Activated CD8-positive, alpha-beta memory T cell treated with anti-CD3 and anti-CD28 coated beads, Interleukin-2, amount 10 ng/mL, durations not matched to agents 7 days and 5 days (primary cell): ENCODE data around the gene APOBEC3A. TPM values are rescaled to one million over a fixed set of nuclear protein-coding genes. Genes with fewer than 3 reads are reported as not detected.
A peak's percentile ranks its signal among the peaks of the same experiment; 100 is the strongest.

ENCODE experiments used
- ATAC-seq: fragments of 150-1000 bp; cut with Tn5 transposase; one replicate; pipeline ENCODE4 v1.10.0; 2021; ENCODE audit warnings: moderate library complexity
- CTCF ChIA-PET: fragments of 350-600 bp; sonication (Branson Sonifier 250); formaldehyde crosslinking; loops from one replicate; lab custom pipeline; 2021; ENCODE audit warnings: antibody characterized with exemption; lab: Charles Lee
- DNase-seq: peaks from one replicate; pipeline ENCODE4 v3.0.0-alpha.2; 2020
- H3K27ac Mint-ChIP-seq: one replicate; pipeline ENCODE4 v1.8.0; 2021; ENCODE audit warnings: mild to moderate bottlenecking, mixed read lengths
- H3K27me3 Mint-ChIP-seq: one replicate; pipeline ENCODE4 v1.8.0; 2021; ENCODE audit warnings: mixed read lengths
- H3K36me3 Mint-ChIP-seq: one replicate; pipeline ENCODE4 v1.8.0; 2021; ENCODE audit warnings: mild to moderate bottlenecking, mixed read lengths
- H3K4me1 Mint-ChIP-seq: one replicate; pipeline ENCODE4 v1.8.0; 2021; ENCODE audit warnings: mixed read lengths
- H3K4me3 Mint-ChIP-seq: one replicate; pipeline ENCODE4 v1.8.0; 2021; ENCODE audit warnings: mild to moderate bottlenecking, moderate library complexity, mixed read lengths
- H3K9me3 Mint-ChIP-seq: one replicate; pipeline ENCODE4 v1.8.0; 2022; ENCODE audit warnings: low read depth, mixed read lengths
- total RNA-seq, 2 experiments: library from RNA; stranded (reverse); gene quantifications; one replicate each; pipeline ENCODE4 v1.2.3, GENCODE V29; 2021

Gene APOBEC3A
- not detected for total RNA-seq

DNA sequence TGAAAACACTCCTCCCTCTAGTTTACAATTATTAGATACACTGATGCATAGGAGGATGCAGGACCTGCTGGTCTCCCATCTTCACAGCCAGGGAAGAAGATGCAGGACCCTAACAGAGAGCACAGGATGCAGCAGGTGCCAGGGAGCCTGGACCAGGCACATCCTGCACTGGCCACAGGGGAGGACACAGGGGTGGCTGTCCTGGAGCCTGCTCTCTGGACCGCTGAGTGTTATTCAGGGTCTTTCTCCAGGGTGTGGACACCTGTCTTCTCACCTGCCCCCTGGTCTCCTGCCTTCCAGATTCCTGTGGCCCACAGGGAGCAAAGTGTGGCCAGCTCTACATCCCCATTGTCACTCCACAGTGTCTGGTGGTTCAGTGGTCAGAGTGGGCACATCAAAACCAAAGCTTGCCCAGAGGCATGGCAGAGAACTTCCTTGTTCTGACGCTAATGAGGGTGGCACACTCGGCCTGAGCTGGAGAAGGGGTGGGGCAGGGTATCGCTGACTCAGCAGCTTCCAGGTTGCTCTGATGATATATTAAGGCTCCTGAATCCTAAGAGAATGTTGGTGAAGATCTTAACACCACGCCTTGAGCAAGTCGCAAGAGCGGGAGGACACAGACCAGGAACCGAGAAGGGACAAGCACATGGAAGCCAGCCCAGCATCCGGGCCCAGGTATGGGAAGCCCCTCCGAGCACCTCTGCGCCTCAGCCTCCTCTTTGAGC, at the start of gene APOBEC3A:
APOBEC3A (plus strand) TSS at position 564 of the 725 bp plus-strand sequence; CDS start at position 647, 83 bp downstream.
- CTCF ChIA-PET = interaction anchor here (0.8 kb wide), 1 partner anchor 16 kb away, joined by 3 read pairs; no protein-coding TSS in a partner anchor
- Mint-ChIP-seq H3K36me3 (no peaks in the 10 kb centered on the region), H3K27me3 (peaks cover 6% of the 10 kb centered on the region), H3K9me3 (no peaks in the 10 kb centered on the region), H3K27ac (peak within 1 kb of the TSS; percentile 61), H3K4me3 (no peak within 1 kb of the TSS), H3K4me1 (peaks cover 58% of the 10 kb centered on the region)
- DNase-seq (no peak), ATAC-seq (no peak)

DNA sequence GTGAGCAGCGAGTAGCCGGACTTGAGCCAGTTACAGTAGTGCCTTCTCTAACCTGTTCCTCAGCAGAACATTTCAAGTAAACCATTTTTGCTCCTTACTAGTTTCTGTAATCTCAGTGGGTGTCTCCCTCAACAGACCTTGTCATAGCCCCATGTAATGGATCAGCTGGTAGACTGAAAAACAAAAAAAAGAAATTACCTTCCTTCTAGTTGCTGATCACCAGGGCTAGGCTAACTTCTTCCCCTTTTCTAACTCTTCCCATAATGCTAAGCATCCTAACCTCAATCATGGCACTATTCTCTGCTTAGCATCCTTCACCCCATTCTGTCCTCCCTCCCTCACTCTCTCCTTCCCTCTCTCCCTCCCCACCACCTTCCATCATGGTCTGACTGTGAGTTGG, 49.6 kb upstream of the APOBEC3A start:
- CTCF ChIA-PET = no interaction called here
- peaks cover 8% of the 10 kb centered on the region for H3K9me3 Mint-ChIP-seq
- H3K4me3 Mint-ChIP-seq = no peak overlapping the region
- no peaks in the 10 kb centered on the region for H3K4me1 Mint-ChIP-seq
- peaks cover 52% of the 10 kb centered on the region for H3K27me3 Mint-ChIP-seq
- DNase-seq (no peak), ATAC-seq (no peak)
- H3K27ac Mint-ChIP-seq = no peak overlapping the region
- peaks cover 9% of the 10 kb centered on the region for H3K36me3 Mint-ChIP-seq

DNA sequence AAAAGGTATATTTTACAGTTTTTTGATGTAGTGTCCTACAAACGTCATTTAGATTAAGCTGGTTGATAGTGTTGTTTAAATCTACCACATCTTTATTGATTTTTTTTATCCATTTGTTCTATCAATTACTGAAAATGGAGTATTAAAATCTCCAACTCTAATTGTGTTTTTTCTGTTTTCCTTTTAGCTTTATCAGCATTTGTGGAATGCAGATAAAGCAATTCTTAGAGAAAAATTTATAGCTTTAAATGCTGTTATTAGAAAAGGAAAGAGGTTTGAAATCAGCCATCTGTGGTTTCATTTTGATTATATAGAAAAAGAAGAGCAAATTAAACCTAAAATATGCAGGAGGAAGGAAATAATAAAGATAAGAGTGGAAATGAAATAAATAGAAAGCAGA, 46.0 kb upstream of the APOBEC3A start:
- DNase-seq = no peak
- Mint-ChIP-seq H3K4me3 (no peak overlapping the region), H3K4me1 (no peaks in the 10 kb centered on the region), H3K27me3 (peaks cover 65% of the 10 kb centered on the region), H3K36me3 (no peaks in the 10 kb centered on the region), H3K27ac (no peak overlapping the region), H3K9me3 (no peaks in the 10 kb centered on the region)
- CTCF ChIA-PET = interaction anchor here (1.3 kb wide), 1 partner anchor 16 kb away, joined by 5 read pairs; no protein-coding TSS in a partner anchor
- ATAC-seq = no peak

DNA sequence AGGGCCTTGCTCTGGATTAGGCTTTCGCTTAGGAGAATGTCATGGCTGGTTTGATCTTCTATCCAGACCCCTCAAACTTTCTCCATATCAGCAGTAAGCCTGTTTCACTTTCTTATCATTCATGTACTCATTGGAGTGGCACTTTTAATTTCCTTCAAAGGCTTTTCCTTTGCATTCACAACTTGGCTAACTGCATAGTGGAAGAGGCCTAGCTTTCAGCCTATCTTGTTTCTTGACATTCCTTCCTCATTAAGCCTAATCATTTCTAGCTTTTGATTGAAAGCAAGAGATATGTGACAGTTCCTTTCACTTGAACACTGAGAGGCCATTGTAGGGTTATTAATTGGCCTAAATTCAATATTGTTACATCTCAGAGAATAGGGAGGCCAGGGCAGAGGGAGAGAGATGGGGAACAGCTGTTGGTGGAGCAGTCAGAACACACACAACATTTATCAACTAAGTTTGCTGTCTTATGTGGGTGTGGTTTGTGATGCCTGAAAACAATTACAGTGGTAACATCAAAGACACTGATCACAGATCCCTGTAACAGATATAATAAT, 37.7 kb upstream of the APOBEC3A start:
- Mint-ChIP-seq H3K27me3 (peaks cover 53% of the 10 kb centered on the region), H3K4me3 (no peak overlapping the region), H3K36me3 (no peaks in the 10 kb centered on the region), H3K4me1 (no peaks in the 10 kb centered on the region), H3K27ac (no peak overlapping the region), H3K9me3 (no peaks in the 10 kb centered on the region)
- DNase-seq = no peak
- ATAC-seq = no peak
- CTCF ChIA-PET = interaction anchor here (1.7 kb wide), 1 partner anchor 49 kb away, joined by 4 read pairs; no protein-coding TSS in a partner anchor

DNA sequence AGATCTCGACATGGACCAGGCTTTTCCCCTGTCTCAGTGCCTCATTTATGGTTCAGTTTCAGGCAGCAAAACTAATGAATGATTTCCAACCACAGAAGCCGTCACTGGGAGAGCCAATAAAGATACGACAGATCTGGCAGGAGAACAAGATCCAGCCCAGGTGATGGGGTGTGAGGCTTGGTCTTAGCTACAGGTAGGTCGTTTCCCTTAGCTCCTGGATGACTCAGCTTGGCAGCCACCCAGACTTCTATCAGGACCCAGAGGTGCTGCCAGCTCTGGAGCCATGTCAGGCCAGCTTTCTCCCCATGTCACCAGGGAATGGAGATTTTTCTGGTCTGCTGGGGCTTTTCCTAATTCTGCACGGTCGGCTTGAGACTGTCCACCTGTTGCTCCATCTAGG, 36.3 kb upstream of the APOBEC3A start:
- Mint-ChIP-seq H3K27me3 (peaks cover 57% of the 10 kb centered on the region), H3K27ac (no peak overlapping the region), H3K4me1 (no peaks in the 10 kb centered on the region), H3K9me3 (no peaks in the 10 kb centered on the region), H3K36me3 (no peaks in the 10 kb centered on the region), H3K4me3 (no peak overlapping the region)
- CTCF ChIA-PET = interaction anchor here (1.1 to 1.7 kb wide), 2 partner anchors 64 to 428 kb away, joined by 3 read pairs; no protein-coding TSS in a partner anchor
- DNase-seq = no peak
- no peak for ATAC-seq

DNA sequence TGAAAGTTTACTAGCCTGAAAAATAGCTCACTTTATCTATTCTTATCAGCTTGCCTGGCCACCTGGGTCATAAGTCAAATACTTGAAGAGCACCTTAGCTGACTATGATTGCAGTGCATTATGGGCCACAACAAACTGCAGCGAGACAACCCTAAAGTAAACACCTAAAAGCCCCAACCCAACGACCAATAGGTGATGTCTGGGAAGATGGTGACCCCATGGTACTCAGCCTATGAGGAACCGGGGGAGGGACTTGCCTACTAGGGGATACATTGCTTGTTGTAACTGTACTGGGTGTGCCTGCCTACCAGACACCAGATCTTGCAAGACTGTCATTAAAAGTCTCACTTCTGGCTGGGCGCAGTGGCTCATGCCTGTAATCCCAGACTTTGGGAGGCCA, 35.6 kb upstream of the APOBEC3A start:
- ATAC-seq (no peak), DNase-seq (no peak)
- CTCF ChIA-PET = interaction anchor here (1.1 to 1.7 kb wide), 2 partner anchors 63 to 427 kb away, joined by 3 read pairs; no protein-coding TSS in a partner anchor
- Mint-ChIP-seq H3K27me3 (peaks cover 55% of the 10 kb centered on the region), H3K4me1 (no peaks in the 10 kb centered on the region), H3K9me3 (no peaks in the 10 kb centered on the region), H3K27ac (no peak overlapping the region), H3K36me3 (no peaks in the 10 kb centered on the region), H3K4me3 (no peak overlapping the region)

DNA sequence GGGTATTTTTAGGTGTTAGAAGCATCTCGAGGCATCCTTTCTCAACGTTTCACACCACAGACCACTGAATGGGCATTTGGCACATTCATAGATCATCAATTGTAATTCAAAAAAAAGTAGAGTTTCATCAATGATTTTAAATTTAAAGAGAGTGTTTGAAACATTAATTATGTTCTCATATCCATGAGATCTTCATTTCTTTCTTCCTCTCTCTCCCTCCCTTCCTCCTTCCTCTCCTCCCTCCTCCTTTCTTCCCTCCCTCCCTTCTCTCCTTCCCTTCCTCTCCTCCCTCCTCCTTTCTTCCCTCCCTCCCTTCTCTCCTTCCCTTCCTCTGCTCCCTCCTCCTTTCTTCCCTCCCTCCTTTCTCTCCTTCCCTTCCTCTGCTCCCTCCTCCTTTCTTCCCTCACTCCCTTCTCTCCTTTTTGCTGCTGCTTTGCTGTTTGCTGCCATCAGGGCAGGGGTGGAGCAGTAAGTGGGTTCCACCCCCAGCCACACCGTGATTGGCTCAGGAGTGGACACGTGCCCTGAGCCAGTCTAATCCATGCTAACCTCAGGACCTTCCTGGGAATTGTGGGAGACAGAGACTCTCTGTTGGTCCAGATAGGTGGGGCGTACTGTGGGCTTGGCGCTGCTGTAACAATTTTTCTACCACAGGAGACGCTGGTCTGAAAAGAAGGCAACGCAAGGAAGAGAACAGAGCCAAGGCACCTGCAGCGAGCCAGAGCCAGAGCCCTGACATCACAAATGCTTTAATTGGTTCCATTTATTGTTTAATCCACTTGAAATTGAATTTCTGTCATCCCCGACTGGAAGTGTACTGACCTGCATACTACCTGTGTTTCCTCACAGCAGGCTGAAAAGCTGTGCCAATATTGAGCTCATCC, 33.7 kb upstream of the APOBEC3A start:
- Mint-ChIP-seq H3K4me3 (no peak overlapping the region), H3K27ac (no peak overlapping the region), H3K27me3 (peaks cover 52% of the 10 kb centered on the region), H3K4me1 (peaks cover 5% of the 10 kb centered on the region), H3K9me3 (no peaks in the 10 kb centered on the region), H3K36me3 (no peaks in the 10 kb centered on the region)
- DNase-seq (no peak), ATAC-seq (no peak)
- CTCF ChIA-PET = interaction anchor here (0.9 kb wide), 1 partner anchor 15 kb away, joined by 3 read pairs; no protein-coding TSS in a partner anchor

DNA sequence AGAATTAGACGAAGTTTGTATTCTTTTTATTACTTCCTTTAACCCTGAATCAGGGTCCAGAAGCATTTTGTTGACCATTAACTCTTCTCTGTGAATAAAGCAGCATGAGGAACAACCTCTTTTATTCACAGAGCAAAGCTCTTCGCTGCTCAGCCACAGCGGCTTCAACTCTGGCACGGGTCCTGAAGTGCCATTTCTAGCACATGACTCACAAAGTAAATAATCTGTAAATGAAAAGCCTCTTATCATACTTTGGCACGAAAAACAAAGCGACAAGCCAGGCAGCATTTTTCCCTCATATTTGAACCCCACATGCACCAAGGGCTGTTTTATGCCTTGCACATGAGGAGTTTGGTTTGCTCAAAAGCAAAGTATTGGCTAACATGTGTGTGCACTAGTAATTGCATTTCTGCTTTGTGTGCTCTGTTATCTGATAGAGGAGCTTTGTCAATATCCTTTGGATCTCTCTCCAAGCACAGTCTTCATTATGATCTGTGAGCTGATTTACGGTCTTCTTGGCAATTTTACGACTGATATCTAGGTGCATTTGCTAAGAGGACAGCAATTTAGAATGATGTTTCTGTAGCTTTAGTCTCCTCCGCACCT, 33.0 kb upstream of the APOBEC3A start:
- Mint-ChIP-seq H3K4me3 (no peak overlapping the region), H3K27me3 (peaks cover 55% of the 10 kb centered on the region), H3K4me1 (peaks cover 5% of the 10 kb centered on the region), H3K9me3 (no peaks in the 10 kb centered on the region), H3K27ac (no peak overlapping the region), H3K36me3 (no peaks in the 10 kb centered on the region)
- DNase-seq (no peak), ATAC-seq (no peak)
- CTCF ChIA-PET = interaction anchor here (0.9 kb wide), 1 partner anchor 14 kb away, joined by 3 read pairs; no protein-coding TSS in a partner anchor

DNA sequence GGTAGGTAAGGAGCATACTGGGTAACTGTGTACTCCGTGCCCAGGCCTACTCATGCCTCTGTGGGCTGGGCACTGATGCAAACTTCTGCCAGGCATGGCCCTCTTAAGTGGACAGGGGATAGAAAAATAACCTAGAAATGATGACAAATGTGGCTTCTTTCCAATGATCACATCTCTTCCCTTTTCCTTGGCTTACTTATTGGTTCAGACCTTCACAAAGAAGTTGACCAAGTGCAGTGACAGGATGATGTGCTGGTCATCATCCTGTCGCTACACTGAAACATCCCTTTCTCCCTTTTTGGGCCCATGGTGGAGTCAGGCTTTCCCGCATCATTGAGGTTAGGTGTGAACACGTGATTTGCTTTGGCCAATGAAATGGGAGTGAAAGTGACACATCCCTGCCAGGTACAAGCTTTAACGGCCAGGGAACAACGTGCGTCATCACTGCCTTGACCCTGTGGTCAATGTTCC, 31.8 kb upstream of the APOBEC3A start:
- ATAC-seq (no peak), DNase-seq (no peak)
- Mint-ChIP-seq H3K9me3 (no peaks in the 10 kb centered on the region), H3K27ac (no peak overlapping the region), H3K4me1 (peaks cover 5% of the 10 kb centered on the region), H3K27me3 (peaks cover 52% of the 10 kb centered on the region), H3K36me3 (no peaks in the 10 kb centered on the region), H3K4me3 (no peak overlapping the region)
- CTCF ChIA-PET = no interaction called here

DNA sequence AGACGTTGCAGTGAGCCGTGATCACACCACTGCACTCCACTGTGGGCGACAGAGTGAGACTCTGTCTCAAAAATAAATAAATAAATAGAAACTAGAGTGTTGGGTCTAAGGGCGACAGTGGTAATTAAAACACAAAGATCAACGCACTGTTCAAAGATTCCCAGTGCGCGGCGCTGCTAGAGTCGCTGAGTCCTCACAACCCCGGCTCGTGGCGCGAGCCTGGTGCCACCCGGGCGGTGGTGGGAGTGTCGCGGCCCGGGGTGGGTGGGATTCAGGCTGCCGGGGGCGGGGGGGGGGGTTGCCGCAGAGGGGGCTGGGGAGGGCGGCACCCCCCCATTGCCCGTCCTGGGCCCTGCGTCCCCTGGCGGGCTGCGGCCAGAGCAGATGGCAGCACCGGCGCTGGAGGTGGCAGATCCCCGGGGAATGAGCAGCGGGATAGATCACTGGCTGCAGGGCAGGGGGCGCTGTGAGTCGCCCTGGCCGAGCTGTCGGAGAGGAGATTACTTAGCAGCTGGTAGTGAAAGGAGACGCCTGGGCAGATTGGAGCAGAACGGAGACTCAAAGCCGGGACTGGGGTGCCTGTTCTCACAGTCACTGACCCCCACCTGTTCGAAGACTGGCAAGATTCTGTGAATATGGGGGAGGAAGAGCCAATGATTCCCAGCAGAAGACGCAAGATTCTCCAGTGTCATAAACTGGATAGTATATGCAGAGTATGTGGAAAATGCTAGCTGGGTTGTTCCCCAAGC, 30.2 kb upstream of the APOBEC3A start:
- Mint-ChIP-seq H3K36me3 (no peaks in the 10 kb centered on the region), H3K9me3 (no peaks in the 10 kb centered on the region), H3K4me3 (no peak overlapping the region), H3K27ac (no peak overlapping the region), H3K27me3 (peaks cover 48% of the 10 kb centered on the region), H3K4me1 (peaks cover 5% of the 10 kb centered on the region)
- CTCF ChIA-PET = interaction anchor here (1.0 to 1.5 kb wide), 4 partner anchors 15 to 324 kb away, joined by 3 to 11 read pairs (median 4); no protein-coding TSS in a partner anchor
- DNase-seq (peak; percentile 58), ATAC-seq (peak; percentile 82)

DNA sequence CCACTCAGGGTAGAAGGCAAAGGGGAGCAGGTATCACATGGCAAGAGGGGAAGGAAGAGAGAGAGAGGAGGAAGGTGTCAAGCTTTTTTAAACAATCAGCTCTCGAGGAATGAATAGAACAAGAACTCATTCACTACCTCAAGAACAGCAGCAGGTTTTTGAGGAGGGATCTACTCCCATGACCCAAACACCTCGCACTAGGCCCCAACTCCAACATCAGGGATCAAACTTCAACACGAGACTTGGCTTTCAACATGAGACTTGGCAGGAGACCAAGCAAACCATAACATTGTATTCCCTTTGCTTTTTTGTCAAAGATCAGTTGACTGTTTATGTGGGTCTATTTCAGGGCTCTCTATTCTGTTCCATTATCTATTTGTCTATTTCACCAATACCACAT, 26.9 kb upstream of the APOBEC3A start:
- no peak overlapping the region for H3K27ac Mint-ChIP-seq
- ATAC-seq (no peak), DNase-seq (no peak)
- H3K4me3 Mint-ChIP-seq = no peak overlapping the region
- peaks cover 5% of the 10 kb centered on the region for H3K4me1 Mint-ChIP-seq
- no peaks in the 10 kb centered on the region for H3K9me3 Mint-ChIP-seq
- peaks cover 37% of the 10 kb centered on the region for H3K27me3 Mint-ChIP-seq
- no peaks in the 10 kb centered on the region for H3K36me3 Mint-ChIP-seq
- CTCF ChIA-PET = no interaction called here

DNA sequence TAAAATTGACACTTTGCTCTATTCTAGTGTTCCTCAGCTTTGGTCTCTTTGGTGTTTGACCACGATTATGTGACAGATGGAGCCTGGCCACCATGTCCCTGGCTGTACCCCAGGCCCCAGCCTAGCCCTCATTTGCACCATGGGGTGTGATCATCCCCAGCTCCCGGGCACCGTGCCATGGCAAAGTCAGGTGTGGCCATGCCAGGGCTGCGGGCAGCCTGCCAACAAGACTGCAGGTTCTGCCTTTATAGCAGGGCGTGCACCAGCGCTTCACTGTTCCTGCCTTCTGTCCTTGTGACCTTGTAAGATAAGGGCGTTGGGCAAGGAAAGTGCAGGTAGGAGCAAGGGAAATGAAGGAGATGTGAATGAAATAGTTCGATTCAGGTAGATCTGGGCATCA, 22.4 kb upstream of the APOBEC3A start:
- Mint-ChIP-seq H3K4me1 (no peaks in the 10 kb centered on the region), H3K36me3 (no peaks in the 10 kb centered on the region), H3K27ac (no peak overlapping the region), H3K9me3 (no peaks in the 10 kb centered on the region), H3K27me3 (peaks cover 25% of the 10 kb centered on the region), H3K4me3 (no peak overlapping the region)
- ATAC-seq (no peak), DNase-seq (no peak)
- CTCF ChIA-PET = no interaction called here
